Nephron progenitor cell (in vitro differentiated cells): Measurements from ENCODE around the gene GJA4.

ENCODE experiments used
- DNase-seq: peaks from one replicate; pipeline ENCODE4 v3.0.0; 2021
- H3K27ac Mint-ChIP-seq: 2 replicates; pipeline ENCODE4 v1.8.0; 2021; ENCODE audit warnings: mild to moderate bottlenecking, moderate library complexity, mixed read lengths
- H3K27me3 Mint-ChIP-seq: 2 replicates; pipeline ENCODE4 v1.8.0; 2021; ENCODE audit warnings: mild to moderate bottlenecking, low read depth, mixed read lengths; ENCODE audit not compliant: poor library complexity
- H3K36me3 Mint-ChIP-seq: 2 replicates; pipeline ENCODE4 v1.8.0; 2021; ENCODE audit warnings: low read depth, mixed read lengths
- H3K4me1 Mint-ChIP-seq: 2 replicates; pipeline ENCODE4 v1.8.0; 2021; ENCODE audit warnings: mixed read lengths
- H3K4me3 Mint-ChIP-seq: 2 replicates; pipeline ENCODE4 v1.8.0; 2021; ENCODE audit warnings: mild to moderate bottlenecking, moderate library complexity, mixed read lengths
- H3K9me3 Mint-ChIP-seq: 2 replicates; pipeline ENCODE4 v1.8.0; 2021; ENCODE audit warnings: mild to moderate bottlenecking, moderate library complexity, mixed read lengths
- CTCF ChIP-seq: fragments of 200-600 bp; sonication (generic); IDR thresholded peaks from 2 replicates; pipeline ENCODE4 v1.5.0; 2021; ENCODE audit warnings: antibody characterized with exemption

The GJA4 gene

GRCh38 chr1:34746785-34747637 is 45.8 kb upstream of the GJA4 start:
- no peaks in the 10 kb centered on the region for H3K36me3 Mint-ChIP-seq
- no peak for TF ChIP-seq CTCF
- peaks cover 43% of the 10 kb centered on the region for H3K27me3 Mint-ChIP-seq
- no peaks in the 10 kb centered on the region for H3K9me3 Mint-ChIP-seq
- H3K27ac Mint-ChIP-seq: no peak overlapping the region
- H3K4me3 Mint-ChIP-seq: no peak overlapping the region
- no peaks in the 10 kb centered on the region for H3K4me1 Mint-ChIP-seq
- no peak for DNase-seq

- no peak for TF ChIP-seq CTCF
- H3K9me3 Mint-ChIP-seq: no peaks in the 10 kb centered on the region
- DNase-seq: no peak
- H3K27ac Mint-ChIP-seq: no peak overlapping the region
- H3K36me3 Mint-ChIP-seq: no peaks in the 10 kb centered on the region
- no peaks in the 10 kb centered on the region for H3K4me1 Mint-ChIP-seq
- peaks cover 39% of the 10 kb centered on the region for H3K27me3 Mint-ChIP-seq
- H3K4me3 Mint-ChIP-seq: no peak overlapping the region
These were observed 45.2 kb upstream of the GJA4 start for GRCh38 chr1:34747638-34747941.

GRCh38 chr1:34749992-34750391 is 42.8 kb upstream of the GJA4 start:
- no peak for DNase-seq
- TF ChIP-seq CTCF: no peak
- no peak overlapping the region for H3K4me3 Mint-ChIP-seq
- no peak overlapping the region for H3K27ac Mint-ChIP-seq
- peaks cover 31% of the 10 kb centered on the region for H3K27me3 Mint-ChIP-seq
- H3K9me3 Mint-ChIP-seq: no peaks in the 10 kb centered on the region
- H3K4me1 Mint-ChIP-seq: no peaks in the 10 kb centered on the region
- H3K36me3 Mint-ChIP-seq: no peaks in the 10 kb centered on the region

- H3K27me3 Mint-ChIP-seq: peaks cover 28% of the 10 kb centered on the region
- H3K27ac Mint-ChIP-seq: no peak overlapping the region
- TF ChIP-seq CTCF: no peak
- no peaks in the 10 kb centered on the region for H3K9me3 Mint-ChIP-seq
- H3K4me1 Mint-ChIP-seq: no peaks in the 10 kb centered on the region
- H3K4me3 Mint-ChIP-seq: no peak overlapping the region
- no peaks in the 10 kb centered on the region for H3K36me3 Mint-ChIP-seq
- DNase-seq: no peak
These were observed 42.2 kb upstream of the GJA4 start for GRCh38 chr1:34750610-34751009.

- TF ChIP-seq CTCF: no peak
- DNase-seq: no peak
- Mint-ChIP-seq H3K4me1 (no peaks in the 10 kb centered on the region), H3K4me3 (no peak overlapping the region), H3K27me3 (peaks cover 27% of the 10 kb centered on the region), H3K9me3 (no peaks in the 10 kb centered on the region), H3K36me3 (no peaks in the 10 kb centered on the region), H3K27ac (no peak overlapping the region)
These were observed 39.6 kb upstream of the GJA4 start for GRCh38 chr1:34753163-34753562.

GRCh38 chr1:34754964-34755637 is 37.7 kb upstream of the GJA4 start, which contains the start of gene GJB5:
GJB5 (plus strand) TSS chr1:34755047; CDS start chr1:34757331, 2,284 bp downstream.
- H3K27ac Mint-ChIP-seq: no peak within 1 kb of the TSS
- H3K9me3 Mint-ChIP-seq: no peaks in the 10 kb centered on the region
- no peaks in the 10 kb centered on the region for H3K36me3 Mint-ChIP-seq
- TF ChIP-seq CTCF: no peak
- no peaks in the 10 kb centered on the region for H3K4me1 Mint-ChIP-seq
- peaks cover 21% of the 10 kb centered on the region for H3K27me3 Mint-ChIP-seq
- no peak for DNase-seq
- H3K4me3 Mint-ChIP-seq: no peak within 1 kb of the TSS
